DMS79 (cell line): ENCODE measurements around the gene SORL1.

Source experiments
- DNase-seq: peaks from one replicate; lab custom pipeline; 2025; lab: John Stamatoyannopoulos, UW

SORL1 gene

GRCh38 chr11:121589946-121590537 is 137.9 kb downstream of the SORL1 start:
- no peak for DNase-seq

- DNase-seq = no peak
Measured at GRCh38 chr11:121590772-121591404, 138.8 kb downstream of the SORL1 start.

GRCh38 chr11:121591405-121592033 is 139.4 kb downstream of the SORL1 start:
- DNase-seq = peak; percentile 68

- no peak for DNase-seq
Measured at GRCh38 chr11:121592708-121593107, 140.6 kb downstream of the SORL1 start.

- no peak for DNase-seq
Measured at GRCh38 chr11:121595717-121596161, 143.6 kb downstream of the SORL1 start.

- DNase-seq = no peak
Measured at GRCh38 chr11:121596195-121597155, 144.4 kb downstream of the SORL1 start.

GRCh38 chr11:121603316-121603715 is 151.2 kb downstream of the SORL1 start:
- DNase-seq = no peak

- DNase-seq = no peak
Measured at GRCh38 chr11:121604152-121604551, 152.0 kb downstream of the SORL1 start.

- DNase-seq = no peak
Measured at GRCh38 chr11:121606354-121606753, 154.2 kb downstream of the SORL1 start.

GRCh38 chr11:121607341-121607740 is 155.2 kb downstream of the SORL1 start:
- no peak for DNase-seq

- DNase-seq = no peak
Measured at GRCh38 chr11:121608545-121609098, 156.5 kb downstream of the SORL1 start.

GRCh38 chr11:121610706-121611105 is 158.6 kb downstream of the SORL1 start:
- DNase-seq = no peak

- DNase-seq = no peak
Measured at GRCh38 chr11:121611242-121611641, 159.1 kb downstream of the SORL1 start.

GRCh38 chr11:121613724-121614123 is 161.6 kb downstream of the SORL1 start:
- peak; percentile 87 for DNase-seq

- DNase-seq = no peak
Measured at GRCh38 chr11:121614636-121615240, 162.6 kb downstream of the SORL1 start.

- no peak for DNase-seq
Measured at GRCh38 chr11:121615501-121615900, 163.4 kb downstream of the SORL1 start.

GRCh38 chr11:121618516-121618915 is 166.4 kb downstream of the SORL1 start:
- DNase-seq = no peak

GRCh38 chr11:121625777-121626506 is 173.8 kb downstream of the SORL1 start:
- DNase-seq = no peak

- no peak for DNase-seq
Measured at GRCh38 chr11:121626507-121626875, 174.4 kb downstream of the SORL1 start.

GRCh38 chr11:121626980-121627379 is 174.9 kb downstream of the SORL1 start:
- no peak for DNase-seq

- DNase-seq = no peak
Measured at GRCh38 chr11:121630041-121630440, 177.9 kb downstream of the SORL1 start.
